Endothelial cell of umbilical vein (primary cell): Measurements from ENCODE around the gene NAP1L1. TPM values are rescaled to one million over a fixed set of nuclear protein-coding genes. Genes with fewer than 3 reads are reported as not detected.

ENCODE experiments used
- BruUV-seq: library from RNA; stranded (reverse); fragments of 400-500 nt; replicated peaks from 2 replicates; lab custom pipeline; 2021; lab: Mats Ljungman, UMichigan
- CTCF ChIA-PET: fragments of 300-600, 350-600 bp; sonication (Branson Sonifier 250); formaldehyde crosslinking; loops from one replicate; lab custom pipeline; 2021; ENCODE audit warnings: antibody characterized with exemption, inconsistent platforms; lab: Charles Lee
- POLR2A ChIA-PET: fragments of 300-600, 350-600 bp; sonication (Branson Sonifier 250); formaldehyde crosslinking; loops from one replicate; lab custom pipeline; 2021; ENCODE audit warnings: antibody characterized with exemption, inconsistent platforms; lab: Charles Lee
- DNase-seq: peaks from one replicate; pipeline ENCODE4 v3.0.0-alpha.2; 2011; ENCODE audit warnings: low read depth, low spot score
- FAIRE-seq: peaks from 2 replicates; lab custom pipeline; 2011; peaks lifted over from hg19 to GRCh38; lab: Jason Lieb, UNC
- H2AFZ ChIP-seq: 2 replicates; pipeline ENCODE4 v1.6.0; 2012; ENCODE audit warnings: low read depth, low read length, control low read depth, inconsistent platforms
- H3K27ac ChIP-seq: 2 replicates; pipeline ENCODE4 v1.5.1; 2011; ENCODE audit warnings: low read depth, mild to moderate bottlenecking, control low read depth, low read length, moderate library complexity; ENCODE audit not compliant: insufficient read depth
- H3K27me3 ChIP-seq, 2 experiments: 2 replicates each; pipeline versions ENCODE4 v1.6.0 to v1.6.1; 2011; ENCODE audit warnings: low read length in 2 of 2, mixed read lengths in 1 of 2; ENCODE audit not compliant: control insufficient read depth in 2 of 2, insufficient read depth in 2 of 2
- H3K36me3 ChIP-seq, 2 experiments: 2 replicates in 1 of 2; 3 replicates in 1 of 2; pipeline ENCODE4 v1.5.1; 2011; ENCODE audit warnings: low read length in 2 of 2, mild to moderate bottlenecking in 1 of 2, moderate library complexity in 1 of 2; ENCODE audit not compliant: control insufficient read depth in 2 of 2, insufficient read depth in 2 of 2; ENCODE audit errors: extremely low read depth in 1 of 2
- H3K4me1 ChIP-seq: 3 replicates; pipeline ENCODE4 v1.5.1; 2011; ENCODE audit warnings: mild to moderate bottlenecking, low read length; ENCODE audit not compliant: control insufficient read depth, insufficient read depth; ENCODE audit errors: extremely low read depth
- H3K4me2 ChIP-seq: 2 replicates; pipeline ENCODE4 v1.6.1; 2011; ENCODE audit warnings: low read length, control low read depth, mixed read lengths; ENCODE audit not compliant: insufficient read depth
- H3K4me3 ChIP-seq, 3 experiments: fragments of 200-600 bp in 1 of 3; sonication (generic), shearing (Covaris generic) in 1 of 3; replicated peaks in 1 of 3; 2 replicates each; pipeline ENCODE4 v1.5.1; 2011 to 2016; ENCODE audit warnings: control low read depth in 3 of 3, low read length in 3 of 3, mild to moderate bottlenecking in 2 of 3, inconsistent platforms in 1 of 3, low read depth in 1 of 3, moderate library complexity in 1 of 3; ENCODE audit not compliant: insufficient read depth in 1 of 3
- H3K79me2 ChIP-seq: 2 replicates; pipeline ENCODE4 v1.6.0; 2012; ENCODE audit warnings: low read length, inconsistent platforms; ENCODE audit not compliant: control insufficient read depth, insufficient read depth
- H3K9ac ChIP-seq: replicated peaks from 2 replicates; pipeline ENCODE3; 2011; ENCODE audit warnings: low read length, control low read depth; ENCODE audit not compliant: insufficient read depth; ENCODE audit errors: extremely low read depth
- H3K9me1 ChIP-seq: replicated peaks from 3 replicates; pipeline ENCODE4 v1.6.0; 2011; ENCODE audit warnings: mild to moderate bottlenecking, low read length; ENCODE audit not compliant: control insufficient read depth, insufficient read depth; ENCODE audit errors: extremely low read depth
- H3K9me3 ChIP-seq: replicated peaks from 2 replicates; pipeline ENCODE4 v1.5.1; 2012; ENCODE audit warnings: low read length, inconsistent platforms; ENCODE audit not compliant: control insufficient read depth, insufficient read depth
- H4K20me1 ChIP-seq: replicated peaks from 2 replicates; pipeline ENCODE3; 2011; ENCODE audit warnings: mild to moderate bottlenecking, low read length; ENCODE audit not compliant: control insufficient read depth, insufficient read depth; ENCODE audit errors: extremely low read depth
- EZH2 ChIP-seq: IDR thresholded peaks from 2 replicates; pipeline ENCODE4 v1.6.1; 2012; ENCODE audit warnings: borderline replicate concordance, low read depth, mild to moderate bottlenecking, moderate library complexity, low read length, inconsistent platforms; ENCODE audit not compliant: severe bottlenecking
- FOS ChIP-seq: IDR thresholded peaks from 2 replicates; pipeline ENCODE4 v1.6.1; 2011; ENCODE audit warnings: mild to moderate bottlenecking, low read length, moderate library complexity, borderline replicate concordance; ENCODE audit not compliant: insufficient read depth
- GATA2 ChIP-seq: IDR thresholded peaks from 2 replicates; pipeline ENCODE4 v1.7.0; 2011; ENCODE audit warnings: low read depth, mild to moderate bottlenecking, moderate library complexity, mixed read lengths, low read length; ENCODE audit not compliant: insufficient read length, insufficient read depth
- JUN ChIP-seq: IDR thresholded peaks from 2 replicates; pipeline ENCODE4 v1.6.1; 2011; ENCODE audit warnings: borderline replicate concordance, low read depth; ENCODE audit not compliant: insufficient read length, insufficient read depth
- MYC ChIP-seq: IDR thresholded peaks from one replicate; pipeline ENCODE4 v1.6.1; 2011; ENCODE audit warnings: mild to moderate bottlenecking, low read depth, low read length
- POLR2A ChIP-seq: IDR thresholded peaks from 2 replicates; pipeline ENCODE4 v1.6.1; 2012; ENCODE audit warnings: low read depth, mild to moderate bottlenecking, control low read depth, low read length
- POLR2AphosphoS5 ChIP-seq: IDR thresholded peaks from 2 replicates; pipeline ENCODE4 v1.6.1; 2012; ENCODE audit warnings: low read depth, mild to moderate bottlenecking, control low read depth, low read length, moderate library complexity; ENCODE audit not compliant: insufficient read depth
- dilution Hi-C: fragments of 300-500 bp; cut with MboI; formaldehyde crosslinking; loops from one replicate; pipeline ENCODE4 v1.15.0; 2019; ENCODE audit warnings: low sequenced_read_pairs; ENCODE audit not compliant: extremely low pct_ligation_motif_present
- intact Hi-C: fragments of 100-400 bp; cut with micrococcal nuclease; formaldehyde crosslinking; loops from one replicate; pipeline ENCODE4 v1.10.0; 2022
- polyA plus RNA-seq, 4 experiments: library from polyadenylated mRNA; depleted of rRNA in 3 of 4; stranded (reverse) in 3 of 4; unstranded in 1 of 4; fragments of >200 nt; gene quantifications; 2 replicates each; pipeline versions ENCODE4 v1.2.1 to v1.2.3, GENCODE V29; 2011 to 2012; ENCODE audit warnings: missing spikeins in 1 of 4
- total RNA-seq: library from RNA; stranded (reverse); gene quantifications from 2 replicates; pipeline ENCODE4 v1.2.3, GENCODE V29; 2021
- TF ChIP-seq, protein P1 (sequence below): IDR thresholded peaks from 2 replicates; pipeline ENCODE4 v1.6.1; 2011; ENCODE audit not compliant: insufficient read depth, insufficient read length
- TF ChIP-seq, protein P2 (sequence below), 2 donors: IDR thresholded peaks; 1 replicate in 1 of 2; 2 replicates in 1 of 2; pipeline ENCODE4 v1.5.1; 2011; ENCODE audit warnings: low read length in 2 of 2, mild to moderate bottlenecking in 2 of 2, moderate library complexity in 2 of 2, control low read depth in 1 of 2, inconsistent platforms in 1 of 2, low read depth in 1 of 2; ENCODE audit not compliant: insufficient read depth in 1 of 2; ENCODE audit errors: extremely low read depth in 1 of 2

The NAP1L1 gene
- total and polyA plus RNA-seq, 2 donors (not counting 3 experiments of a cell fraction or from before 2014, with no cell fraction given): 127 to 649 TPM

DNA sequence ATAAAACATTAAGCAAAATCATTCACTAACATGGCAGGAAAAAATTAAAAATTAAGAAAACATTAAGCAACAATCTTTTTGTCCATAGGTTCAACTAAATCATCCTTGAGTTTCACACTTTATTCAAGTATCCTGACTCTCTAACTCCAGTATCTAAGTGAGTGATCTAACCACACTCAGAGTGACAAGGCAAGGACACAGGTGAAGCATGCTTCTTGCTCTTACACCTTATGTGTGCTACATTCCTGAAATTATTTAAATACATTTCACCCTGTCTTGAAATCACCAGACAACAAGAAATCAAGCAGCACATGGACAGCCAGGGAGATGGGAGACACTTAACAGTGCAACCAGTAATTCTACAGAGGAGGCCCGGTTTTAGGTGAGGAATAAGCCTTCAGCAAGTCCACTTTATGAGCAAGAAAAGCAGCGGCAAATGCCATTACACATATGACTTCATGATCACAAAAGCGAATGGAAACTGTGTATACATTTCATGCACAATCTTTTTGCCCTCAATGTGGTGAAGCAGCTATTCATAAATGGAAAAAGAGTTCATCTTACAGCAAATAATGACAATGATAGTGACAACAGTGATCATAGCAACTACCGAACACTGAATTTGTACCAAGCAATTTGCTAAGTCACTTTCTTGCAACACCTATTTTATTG, 90.3 kb downstream of the NAP1L1 start:
- Histone ChIP-seq H2AFZ (no peak overlapping the region), H4K20me1 (no peaks in the 10 kb centered on the region), H3K27me3 (no peaks in the 10 kb centered on the region), H3K4me3 (no peak overlapping the region), H3K79me2 (no peaks in the 10 kb centered on the region), H3K9me3 (no peaks in the 10 kb centered on the region), H3K4me1 (peaks cover 29% of the 10 kb centered on the region), H3K27ac (no peak overlapping the region), H3K4me2 (no peak overlapping the region), H3K36me3 (no peaks in the 10 kb centered on the region), H3K9me1 (no peaks in the 10 kb centered on the region), H3K9ac (no peak overlapping the region)
- intact Hi-C loops: no loop called here
- TF ChIP-seq JUN (no peak), FOS (no peak), MYC (no peak), EZH2 (no peak), POLR2AphosphoS5 (no peak), POLR2A (no peak), GATA2 (no peak)
- TF ChIP-seq, protein P1, sequence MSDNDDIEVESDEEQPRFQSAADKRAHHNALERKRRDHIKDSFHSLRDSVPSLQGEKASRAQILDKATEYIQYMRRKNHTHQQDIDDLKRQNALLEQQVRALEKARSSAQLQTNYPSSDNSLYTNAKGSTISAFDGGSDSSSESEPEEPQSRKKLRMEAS: no peak
- TF ChIP-seq, protein P2, sequence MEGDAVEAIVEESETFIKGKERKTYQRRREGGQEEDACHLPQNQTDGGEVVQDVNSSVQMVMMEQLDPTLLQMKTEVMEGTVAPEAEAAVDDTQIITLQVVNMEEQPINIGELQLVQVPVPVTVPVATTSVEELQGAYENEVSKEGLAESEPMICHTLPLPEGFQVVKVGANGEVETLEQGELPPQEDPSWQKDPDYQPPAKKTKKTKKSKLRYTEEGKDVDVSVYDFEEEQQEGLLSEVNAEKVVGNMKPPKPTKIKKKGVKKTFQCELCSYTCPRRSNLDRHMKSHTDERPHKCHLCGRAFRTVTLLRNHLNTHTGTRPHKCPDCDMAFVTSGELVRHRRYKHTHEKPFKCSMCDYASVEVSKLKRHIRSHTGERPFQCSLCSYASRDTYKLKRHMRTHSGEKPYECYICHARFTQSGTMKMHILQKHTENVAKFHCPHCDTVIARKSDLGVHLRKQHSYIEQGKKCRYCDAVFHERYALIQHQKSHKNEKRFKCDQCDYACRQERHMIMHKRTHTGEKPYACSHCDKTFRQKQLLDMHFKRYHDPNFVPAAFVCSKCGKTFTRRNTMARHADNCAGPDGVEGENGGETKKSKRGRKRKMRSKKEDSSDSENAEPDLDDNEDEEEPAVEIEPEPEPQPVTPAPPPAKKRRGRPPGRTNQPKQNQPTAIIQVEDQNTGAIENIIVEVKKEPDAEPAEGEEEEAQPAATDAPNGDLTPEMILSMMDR (IDR thresholded peaks at IDR 0.05; ENCODE audit: extremely low read depth in 1 of 2, insufficient read depth in 1 of 2, low read depth in 1 of 2, low read length in 2 of 2): no peak
- BruUV-seq: no TSS peak
- DNase-seq (no peak), FAIRE-seq (no peak)
- ChIA-PET POLR2A (no interaction called here), CTCF (interaction anchor here (1.6 kb wide), 1 partner anchor 85 kb away, joined by 3 read pairs; no protein-coding TSS in a partner anchor)
- dilution Hi-C loops: no loop called here
